AG09319 (cell line): ENCODE measurements around the gene SUDS3.
A peak's percentile ranks its signal among the peaks of the same experiment; 100 is the strongest.
"Not testable (repeated sequence)": the region's sequence is repeated elsewhere in the genome, so short reads cannot be mapped to it uniquely, and the experiment has no call there.

Source experiments
- DNase-seq: peaks from one replicate; pipeline ENCODE4 v3.0.0-alpha.2; 2010; ENCODE audit warnings: low read depth; ENCODE audit errors: extremely low read depth
- CTCF ChIP-seq: IDR thresholded peaks from 2 replicates; pipeline ENCODE4 v1.5.1; 2011; ENCODE audit warnings: low read depth, mild to moderate bottlenecking, inconsistent platforms, low read length, moderate library complexity

Gene SUDS3

GRCh38 chr12:118398940-118399339 lies 22.6 kb downstream of the SUDS3 start:
- DNase-seq = no peak
- TF ChIP-seq CTCF = no peak

- DNase-seq = peak; percentile 37
- no peak for TF ChIP-seq CTCF
These were observed 25.9 kb downstream of the SUDS3 start for GRCh38 chr12:118402251-118402650.

GRCh38 chr12:118404876-118405521 lies 28.6 kb downstream of the SUDS3 start:
- peak; percentile 83 for TF ChIP-seq CTCF
- DNase-seq = peak; percentile 23

- DNase-seq = not testable (repeated sequence)
These were observed 31.9 kb downstream of the SUDS3 start for GRCh38 chr12:118408241-118408640.

GRCh38 chr12:118409834-118410233 lies 33.5 kb downstream of the SUDS3 start:
- TF ChIP-seq CTCF = no peak

GRCh38 chr12:118417942-118418341 lies 41.6 kb downstream of the SUDS3 start:
- TF ChIP-seq CTCF = no peak
- DNase-seq = no peak

More at GRCh38 chr12:118409834-118410233, 33.5 kb downstream of the SUDS3 start:
- DNase-seq = no peak

GRCh38 chr12:118418385-118419057 lies 42.2 kb downstream of the SUDS3 start:
- no peak for TF ChIP-seq CTCF
- DNase-seq = no peak
